Testis (tissue), 3 donors: ENCODE measurements around the gene NCAM2. TPM values are rescaled to one million over a fixed set of nuclear protein-coding genes. Genes with fewer than 3 reads are reported as not detected.

Experiments used
- DNase-seq: peaks from one replicate; pipeline ENCODE4 v3.0.0-alpha.2; 2019
- H3K27ac ChIP-seq, 2 donors: fragments of 200-600 bp; sonication (generic); one replicate each; pipeline ENCODE4 v1.5.1; 2019
- H3K27me3 ChIP-seq: fragments of 200-600 bp; sonication (generic); one replicate; pipeline ENCODE4 v1.5.1; 2019
- H3K36me3 ChIP-seq: fragments of 200-600 bp; sonication (generic); one replicate; pipeline ENCODE4 v1.5.1; 2017; ENCODE audit warnings: low read depth; ENCODE audit errors: missing control alignments
- H3K4me1 ChIP-seq: fragments of 200-600 bp; sonication (generic); one replicate; pipeline ENCODE4 v1.5.1; 2019
- H3K4me3 ChIP-seq, 2 donors: fragments of 200-600 bp; sonication (generic); one replicate each; pipeline ENCODE4 v1.5.1; 2017 to 2019
- H3K9me3 ChIP-seq: fragments of 200-600 bp; sonication (generic); one replicate; pipeline ENCODE4 v1.5.1; 2017
- POLR2A ChIP-seq: fragments of 450-650 bp; IDR thresholded peaks from one replicate; pipeline ENCODE4 v1.6.1; 2017; ENCODE audit warnings: antibody characterized with exemption, mild to moderate bottlenecking, moderate library complexity
- WGBS, 2 donors: methylation state at CpG; one replicate each; pipeline ENCODE4 v1.1.5; 2018; 5-methylcytosine and 5-hydroxymethylcytosine counted together
- intact Hi-C: fragments of 100-400 bp; cut with DNase I; formaldehyde crosslinking; loops from one replicate; pipeline ENCODE4 v1.15.1; 2023; ENCODE audit warnings: low total_unique reads
- polyA plus RNA-seq: library from polyadenylated mRNA; stranded (reverse); fragments of 350-450 nt; fragmentation: Illumina TruSeq; extraction: RNeasy Lipid Tissue Mini Kit (QIAGEN cat#74804); gene quantifications from one replicate; pipeline ENCODE4 v1.2.3, GENCODE V29; 2014; ENCODE audit warnings: low read depth, low replicate concordance; ENCODE audit not compliant: insufficient read depth
- total RNA-seq, 2 donors: library from RNA; depleted of rRNA; stranded (reverse); fragments of >200 nt; gene quantifications; one replicate each; pipeline ENCODE4 v1.2.3, GENCODE V29; 2016
- TF ChIP-seq, protein P1 (sequence below), 3 experiments: fragments of 450-650 bp in 2 of 3; fragments of 200-600 bp in 1 of 3; sonication (generic) in 1 of 3; IDR thresholded peaks; one replicate each; pipeline ENCODE4 v1.5.1; 2016 to 2019; ENCODE audit warnings: antibody characterized with exemption in 3 of 3, mild to moderate bottlenecking in 2 of 3, moderate library complexity in 1 of 3

Gene NCAM2
- total and polyA plus RNA-seq, 3 donors from 2014 or later: 22.4 to 26.9 (median 26.1) TPM

DNA sequence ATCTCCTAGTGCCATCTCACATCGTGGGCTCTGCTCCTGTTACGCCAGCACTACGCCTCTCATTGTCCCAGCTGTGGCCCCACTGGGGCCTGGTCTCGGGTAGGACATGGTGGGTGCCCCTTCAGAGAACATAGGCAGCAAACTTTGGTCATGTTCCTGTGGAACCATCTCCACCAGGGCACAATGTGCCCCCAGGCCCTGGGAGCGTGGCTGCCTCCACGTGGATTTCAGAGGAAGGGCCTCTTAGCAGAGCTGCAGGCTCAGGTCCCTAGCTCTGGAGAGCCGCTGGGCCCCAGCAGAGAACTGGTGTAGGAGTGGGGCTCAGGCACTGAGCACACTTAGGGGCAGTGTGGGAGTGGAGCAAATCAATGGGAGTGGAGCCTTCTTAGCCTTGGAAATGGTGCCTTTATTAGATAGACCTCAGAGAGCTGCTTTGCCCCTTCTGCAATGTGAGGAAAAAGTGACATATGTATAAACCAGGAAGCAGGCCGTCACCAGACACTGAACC is 460.0 kb downstream of the NCAM2 start:
- no peaks in the 10 kb centered on the region for H3K36me3 ChIP-seq
- intact Hi-C loops: no loop called here
- WGBS, 2 donors: 81 to 90% methylated on average over 4 to 8 of the region's 8 CpGs

DNA sequence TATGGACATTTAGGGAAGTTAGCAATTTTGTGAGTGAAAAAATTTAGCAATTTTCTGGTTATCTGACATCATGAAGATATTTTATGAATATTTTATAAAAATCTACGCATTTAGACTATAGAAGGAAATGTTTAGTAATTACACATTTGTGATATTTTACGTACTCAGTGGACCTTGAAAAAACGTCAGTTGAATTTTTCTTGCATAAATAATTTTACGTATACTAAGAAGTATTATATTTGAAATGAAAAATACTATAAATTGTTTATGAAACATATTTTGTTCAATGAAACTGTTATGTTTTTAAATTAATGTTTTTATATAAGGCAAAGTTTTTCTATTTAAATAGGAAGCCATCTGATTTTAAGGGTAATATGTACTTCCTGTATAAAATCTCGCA is 462.8 kb downstream of the NCAM2 start:
- no peaks in the 10 kb centered on the region for H3K4me1 ChIP-seq
- WGBS, 2 donors: 90 to 91% methylated on average over 5 of the region's 5 CpGs
- intact Hi-C loops: no loop called here

More for the DNA sequence above, 460.0 kb downstream of the NCAM2 start:
- H3K27ac ChIP-seq: no peak overlapping the region
- TF ChIP-seq POLR2A: no peak
- TF ChIP-seq, protein P1, sequence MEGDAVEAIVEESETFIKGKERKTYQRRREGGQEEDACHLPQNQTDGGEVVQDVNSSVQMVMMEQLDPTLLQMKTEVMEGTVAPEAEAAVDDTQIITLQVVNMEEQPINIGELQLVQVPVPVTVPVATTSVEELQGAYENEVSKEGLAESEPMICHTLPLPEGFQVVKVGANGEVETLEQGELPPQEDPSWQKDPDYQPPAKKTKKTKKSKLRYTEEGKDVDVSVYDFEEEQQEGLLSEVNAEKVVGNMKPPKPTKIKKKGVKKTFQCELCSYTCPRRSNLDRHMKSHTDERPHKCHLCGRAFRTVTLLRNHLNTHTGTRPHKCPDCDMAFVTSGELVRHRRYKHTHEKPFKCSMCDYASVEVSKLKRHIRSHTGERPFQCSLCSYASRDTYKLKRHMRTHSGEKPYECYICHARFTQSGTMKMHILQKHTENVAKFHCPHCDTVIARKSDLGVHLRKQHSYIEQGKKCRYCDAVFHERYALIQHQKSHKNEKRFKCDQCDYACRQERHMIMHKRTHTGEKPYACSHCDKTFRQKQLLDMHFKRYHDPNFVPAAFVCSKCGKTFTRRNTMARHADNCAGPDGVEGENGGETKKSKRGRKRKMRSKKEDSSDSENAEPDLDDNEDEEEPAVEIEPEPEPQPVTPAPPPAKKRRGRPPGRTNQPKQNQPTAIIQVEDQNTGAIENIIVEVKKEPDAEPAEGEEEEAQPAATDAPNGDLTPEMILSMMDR (IDR thresholded peaks at IDR 0.05): no peak
- no peak for DNase-seq
- no peaks in the 10 kb centered on the region for H3K4me1 ChIP-seq
- no peaks in the 10 kb centered on the region for H3K27me3 ChIP-seq
- H3K9me3 ChIP-seq: no peaks in the 10 kb centered on the region
- H3K4me3 ChIP-seq: no peak overlapping the region

DNA sequence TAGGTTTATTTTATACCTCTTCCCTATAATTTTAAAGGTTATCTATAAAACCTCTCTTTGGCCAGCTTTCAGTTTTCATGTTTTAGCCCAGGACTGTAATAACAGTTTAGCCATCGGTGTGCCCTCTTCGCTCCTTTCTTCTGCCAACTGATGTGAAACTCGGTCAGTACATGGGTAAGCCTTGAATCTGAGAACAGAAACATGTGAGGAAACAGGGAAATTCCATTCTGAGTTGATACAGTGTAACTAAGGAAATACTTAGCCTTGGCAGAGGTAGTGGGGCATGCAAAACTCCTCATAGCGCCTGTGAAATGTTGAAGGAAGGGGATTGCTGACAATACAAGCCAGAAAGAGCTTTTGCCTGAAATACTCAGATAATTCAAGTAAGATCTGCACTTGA is 465.2 kb downstream of the NCAM2 start:
- Histone ChIP-seq H3K9me3 (no peaks in the 10 kb centered on the region), H3K4me1 (no peaks in the 10 kb centered on the region), H3K4me3 (no peak overlapping the region), H3K27me3 (no peaks in the 10 kb centered on the region), H3K27ac (no peak overlapping the region), H3K36me3 (no peaks in the 10 kb centered on the region)
- TF ChIP-seq, protein P1 (IDR thresholded peaks at IDR 0.05): no peak
- TF ChIP-seq POLR2A: no peak
- WGBS, 2 donors: 61 to 65% methylated on average over 4 of the region's 4 CpGs
- intact Hi-C loops: no loop called here
- DNase-seq: no peak

More for the DNA sequence above, 462.8 kb downstream of the NCAM2 start:
- DNase-seq: no peak
- Histone ChIP-seq H3K4me3 (no peak overlapping the region), H3K27ac (no peak overlapping the region), H3K9me3 (no peaks in the 10 kb centered on the region), H3K27me3 (no peaks in the 10 kb centered on the region), H3K36me3 (no peaks in the 10 kb centered on the region)
- TF ChIP-seq, protein P1 (IDR thresholded peaks at IDR 0.05): no peak
- no peak for TF ChIP-seq POLR2A

DNA sequence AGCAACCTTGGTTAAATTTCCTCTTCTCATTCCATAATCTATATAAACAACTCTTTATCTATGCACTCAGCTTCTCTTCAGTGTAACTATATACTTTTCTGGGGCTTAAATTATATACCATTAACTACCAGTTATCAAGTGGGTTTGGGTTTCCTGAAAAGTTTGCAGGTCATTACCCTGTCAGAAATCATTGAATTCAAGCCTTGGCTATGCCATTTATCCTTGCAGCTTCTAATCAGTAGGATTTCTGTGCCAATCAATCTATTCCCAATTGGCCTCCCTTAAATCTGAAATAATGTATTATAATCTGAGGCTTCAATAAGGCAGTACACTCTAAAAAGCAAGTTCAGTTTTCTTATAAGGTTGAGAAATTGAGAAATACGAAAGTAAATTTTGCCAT is 466.5 kb downstream of the NCAM2 start:
- WGBS, 2 donors: 85 to 98% methylated on average over 1 of the region's 1 CpG
- no peaks in the 10 kb centered on the region for H3K27me3 ChIP-seq

DNA sequence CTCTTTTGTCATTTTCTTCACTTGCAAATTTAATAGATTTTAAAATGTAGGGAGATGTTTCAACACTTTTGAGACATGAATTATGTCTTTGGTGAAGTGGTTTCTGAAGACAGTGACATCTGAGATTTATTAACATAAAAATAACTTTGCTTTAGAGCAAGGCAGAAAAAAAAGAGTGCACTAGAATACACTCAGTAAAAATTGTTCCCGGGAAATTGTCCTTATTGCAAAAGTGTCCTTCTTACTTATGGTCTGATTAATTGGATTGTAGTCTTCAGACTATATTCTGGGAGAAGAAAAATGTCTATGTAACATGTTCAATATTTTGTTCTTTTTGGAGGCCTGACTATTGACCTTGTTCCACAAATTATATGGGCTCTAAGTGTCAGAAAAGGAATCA is 468.5 kb downstream of the NCAM2 start:
- WGBS, 2 donors: 88 to 96% methylated on average over 1 of the region's 1 CpG
- no peaks in the 10 kb centered on the region for H3K27me3 ChIP-seq
- H3K4me1 ChIP-seq: no peaks in the 10 kb centered on the region
- intact Hi-C loops: no loop called here
- no peaks in the 10 kb centered on the region for H3K9me3 ChIP-seq
- no peak for DNase-seq
- TF ChIP-seq, protein P1 (IDR thresholded peaks at IDR 0.05): no peak
- no peak for TF ChIP-seq POLR2A
- no peak overlapping the region for H3K4me3 ChIP-seq
- H3K27ac ChIP-seq: no peak overlapping the region
- no peaks in the 10 kb centered on the region for H3K36me3 ChIP-seq

More for the DNA sequence above, 466.5 kb downstream of the NCAM2 start:
- H3K4me1 ChIP-seq: no peaks in the 10 kb centered on the region
- no peak for DNase-seq
- H3K27ac ChIP-seq: no peak overlapping the region
- H3K36me3 ChIP-seq: no peaks in the 10 kb centered on the region
- intact Hi-C loops: no loop called here
- no peaks in the 10 kb centered on the region for H3K9me3 ChIP-seq
- no peak overlapping the region for H3K4me3 ChIP-seq
- TF ChIP-seq, protein P1 (IDR thresholded peaks at IDR 0.05): no peak
- TF ChIP-seq POLR2A: no peak
